NB4 (cell line): ENCODE results near the gene TMEM86B.

ENCODE experiments used
- MYC ChIP-seq: IDR thresholded peaks from 2 replicates; pipeline ENCODE4 v1.6.1; 2011; ENCODE audit warnings: low read depth, low read length
- POLR2A ChIP-seq: IDR thresholded peaks from 2 replicates; pipeline ENCODE4 v1.6.1; 2011; ENCODE audit warnings: mild to moderate bottlenecking; ENCODE audit not compliant: insufficient read length; ENCODE audit errors: extremely low read depth
- TF ChIP-seq, protein P1 (sequence below): IDR thresholded peaks from one replicate; pipeline ENCODE4 v1.5.1; 2012; ENCODE audit warnings: low read depth, low read length

DNA sequence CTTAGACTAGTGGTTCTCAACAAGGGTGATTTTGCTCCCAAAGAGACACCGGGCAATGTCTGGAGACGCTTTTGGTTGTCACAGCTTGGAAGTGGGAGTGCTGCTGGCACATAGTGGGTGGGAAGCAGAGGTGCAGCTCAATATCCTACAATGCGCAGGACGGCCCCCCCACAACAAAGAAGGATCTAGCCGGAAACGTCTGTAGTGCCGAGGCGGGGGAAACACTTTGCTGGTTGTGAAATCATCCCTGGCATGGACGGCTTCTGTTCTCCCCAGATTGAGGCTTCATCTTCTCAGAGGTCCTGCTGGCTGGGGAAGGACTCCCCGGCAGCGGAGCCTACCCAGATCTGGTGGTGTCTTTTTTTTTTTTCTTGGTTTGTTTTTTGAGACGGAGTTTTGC lies 35.1 kb downstream of the TMEM86B start:
- TF ChIP-seq POLR2A (no peak), MYC (no peak)
- TF ChIP-seq, protein P1, sequence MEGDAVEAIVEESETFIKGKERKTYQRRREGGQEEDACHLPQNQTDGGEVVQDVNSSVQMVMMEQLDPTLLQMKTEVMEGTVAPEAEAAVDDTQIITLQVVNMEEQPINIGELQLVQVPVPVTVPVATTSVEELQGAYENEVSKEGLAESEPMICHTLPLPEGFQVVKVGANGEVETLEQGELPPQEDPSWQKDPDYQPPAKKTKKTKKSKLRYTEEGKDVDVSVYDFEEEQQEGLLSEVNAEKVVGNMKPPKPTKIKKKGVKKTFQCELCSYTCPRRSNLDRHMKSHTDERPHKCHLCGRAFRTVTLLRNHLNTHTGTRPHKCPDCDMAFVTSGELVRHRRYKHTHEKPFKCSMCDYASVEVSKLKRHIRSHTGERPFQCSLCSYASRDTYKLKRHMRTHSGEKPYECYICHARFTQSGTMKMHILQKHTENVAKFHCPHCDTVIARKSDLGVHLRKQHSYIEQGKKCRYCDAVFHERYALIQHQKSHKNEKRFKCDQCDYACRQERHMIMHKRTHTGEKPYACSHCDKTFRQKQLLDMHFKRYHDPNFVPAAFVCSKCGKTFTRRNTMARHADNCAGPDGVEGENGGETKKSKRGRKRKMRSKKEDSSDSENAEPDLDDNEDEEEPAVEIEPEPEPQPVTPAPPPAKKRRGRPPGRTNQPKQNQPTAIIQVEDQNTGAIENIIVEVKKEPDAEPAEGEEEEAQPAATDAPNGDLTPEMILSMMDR = no peak
